IPS DF 4.7 (cell line): ENCODE results near the gene PARP11.
"Not testable (repeated sequence)": the region's sequence is repeated elsewhere in the genome, so short reads cannot be mapped to it uniquely, and the experiment has no call there.

Source experiments
- DNase-seq: peaks from one replicate; pipeline ENCODE4 v3.0.0-alpha.2; 2013; ENCODE audit warnings: low spot score; ENCODE audit errors: extremely low read depth

Gene PARP11

GRCh38 chr12:3882896-3883564 is 9.8 kb upstream of the PARP11 start:
- DNase-seq, result no peak

- no peak for DNase-seq
These were observed 9.2 kb upstream of the PARP11 start for GRCh38 chr12:3882406-3882805.

GRCh38 chr12:3881281-3881950 is 8.2 kb upstream of the PARP11 start:
- no peak for DNase-seq

DNA sequence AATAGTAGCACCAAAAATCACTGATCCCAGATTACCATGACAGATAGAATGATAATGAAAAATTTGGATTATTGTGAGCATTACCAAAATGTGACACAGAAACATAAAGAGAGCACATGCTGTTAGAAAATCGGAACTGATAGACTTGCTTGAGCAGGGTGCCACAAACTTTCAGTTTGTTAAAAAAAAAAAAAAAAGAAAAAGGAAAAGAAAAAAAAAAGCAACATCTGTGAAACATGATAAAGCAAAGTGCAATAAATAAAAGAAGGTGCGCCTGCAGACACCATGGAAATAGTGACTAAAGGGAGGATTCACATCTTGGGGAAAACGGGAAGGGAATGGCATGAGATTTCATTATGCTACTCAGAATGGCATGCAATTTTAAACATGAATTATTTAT is 6.6 kb upstream of the PARP11 start:
- no peak for DNase-seq

DNA sequence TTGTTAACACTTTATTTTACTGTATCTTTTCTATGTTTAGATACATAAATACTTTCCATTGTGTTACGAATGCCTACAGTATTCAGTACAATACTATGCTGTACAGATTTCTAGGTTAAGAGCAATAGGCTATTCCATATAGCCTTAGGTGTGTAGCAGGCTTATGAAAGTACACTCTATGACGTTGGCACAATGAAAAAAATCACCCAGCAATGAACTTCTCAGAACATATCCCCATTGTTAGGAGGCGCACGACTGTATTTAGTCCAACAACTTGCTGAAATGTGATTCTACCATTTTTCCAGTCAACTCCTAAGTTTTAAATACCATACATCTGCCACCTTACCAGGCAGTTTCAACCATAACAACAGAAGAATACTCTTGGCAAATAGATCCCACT is 1.8 kb downstream of the PARP11 start:
- DNase-seq, result no peak

DNA sequence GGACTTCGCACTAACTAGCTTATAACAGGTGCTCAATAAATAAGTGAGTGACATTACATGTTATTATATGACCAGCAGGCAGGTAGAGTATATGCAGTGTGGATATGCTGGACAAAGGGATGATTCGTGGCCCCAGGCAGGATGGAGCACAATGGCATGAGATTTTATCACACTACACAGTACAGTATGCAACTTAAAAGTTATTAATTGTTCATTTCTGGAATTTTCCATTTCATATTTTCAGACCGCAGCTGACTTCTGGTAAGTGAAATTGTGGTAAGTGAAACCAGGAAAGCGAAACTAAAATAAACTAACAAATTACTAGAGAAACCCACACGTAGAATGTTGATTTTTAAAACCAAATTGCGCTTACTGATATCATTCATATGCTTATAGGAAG is 3.3 kb downstream of the PARP11 start:
- DNase-seq, result no peak

GRCh38 chr12:3869433-3869832 is 3.8 kb downstream of the PARP11 start:
- no peak for DNase-seq

- DNase-seq, result no peak
These were observed 9.4 kb downstream of the PARP11 start for GRCh38 chr12:3863756-3864155.

GRCh38 chr12:3842517-3842916 is 30.7 kb downstream of the PARP11 start:
- no peak for DNase-seq

- DNase-seq, result no peak
These were observed 31.4 kb downstream of the PARP11 start for GRCh38 chr12:3841783-3842182.

DNA sequence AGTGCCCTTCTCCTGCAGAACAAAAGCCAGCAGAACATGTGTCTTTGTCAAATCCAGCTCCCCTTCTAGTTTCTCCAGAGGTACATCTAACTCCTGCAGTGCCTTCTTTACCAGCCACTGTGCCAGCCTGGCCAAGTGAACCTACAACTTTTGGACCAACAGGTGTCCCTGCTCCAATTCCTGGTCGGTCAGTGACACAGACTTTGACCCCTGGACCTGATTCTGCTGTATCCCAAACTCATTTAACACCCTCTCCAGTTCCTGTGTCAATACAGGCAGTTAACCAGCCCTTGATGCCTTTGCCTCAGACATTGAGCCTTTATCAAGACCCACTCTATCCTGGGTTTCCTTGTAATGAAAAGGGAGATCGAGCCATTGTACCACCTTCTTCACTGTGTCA is 32.4 kb downstream of the PARP11 start:
- DNase-seq, result not testable (repeated sequence)

DNA sequence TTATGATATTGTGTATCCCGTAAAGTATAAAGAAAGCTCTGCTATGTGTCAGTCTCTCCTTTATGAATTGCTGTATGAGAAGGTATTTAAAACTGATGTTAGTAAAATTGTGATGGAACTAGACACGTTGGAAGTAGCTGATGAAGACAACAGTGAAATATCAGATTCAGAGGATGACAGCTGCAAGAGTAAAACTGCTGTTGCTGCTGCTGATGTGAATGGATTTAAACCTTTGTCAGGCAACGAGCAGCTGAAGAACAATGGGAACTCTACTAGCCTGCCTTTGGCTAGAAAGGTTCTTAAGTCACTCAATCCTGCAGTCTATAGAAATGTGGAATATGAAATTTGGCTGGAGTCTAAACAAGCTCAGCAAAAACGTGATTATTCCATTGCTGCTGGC is 33.5 kb downstream of the PARP11 start:
- not testable (repeated sequence) for DNase-seq

- not testable (repeated sequence) for DNase-seq
These were observed 34.3 kb downstream of the PARP11 start for GRCh38 chr12:3838701-3839548.

GRCh38 chr12:3838076-3838475 is 35.1 kb downstream of the PARP11 start:
- DNase-seq, result no peak

DNA sequence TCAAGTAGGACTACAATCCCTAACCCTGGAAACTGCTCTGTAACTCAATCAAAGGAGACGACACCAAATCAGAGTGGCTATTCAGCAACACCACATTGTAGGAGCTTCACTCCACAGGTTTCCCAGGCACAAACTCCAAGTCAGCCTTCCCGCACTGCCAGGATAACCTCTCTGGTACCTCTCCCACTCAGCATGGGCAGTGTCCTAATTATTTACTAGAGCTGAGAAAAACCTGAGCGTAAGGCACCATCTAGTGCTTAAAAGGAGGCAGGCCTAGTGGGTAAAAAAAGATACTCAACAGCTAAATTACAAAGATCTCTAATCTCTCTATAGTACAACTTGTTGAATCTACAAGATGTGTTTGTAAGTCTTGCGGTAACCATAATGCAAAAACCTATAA is 36.1 kb downstream of the PARP11 start:
- no peak for DNase-seq

DNA sequence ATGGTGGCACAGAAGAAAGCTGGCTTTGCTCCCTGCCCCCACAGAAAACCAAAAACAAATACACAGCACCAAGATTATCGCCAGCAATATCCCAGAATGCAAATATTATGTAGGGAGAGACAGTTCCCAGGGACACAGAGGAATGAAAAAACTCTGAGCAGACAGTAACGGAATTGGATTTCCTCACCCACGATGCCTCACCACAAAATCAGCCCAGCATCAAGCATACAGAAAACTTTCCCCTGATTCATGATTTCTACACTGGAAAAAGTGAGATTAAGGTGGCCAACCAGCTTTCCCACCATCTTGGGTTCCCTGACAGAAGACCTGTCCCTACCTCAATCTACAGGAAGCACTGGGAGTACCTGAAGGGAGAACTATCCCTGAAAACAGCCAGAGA is 36.6 kb downstream of the PARP11 start:
- DNase-seq, result no peak

DNA sequence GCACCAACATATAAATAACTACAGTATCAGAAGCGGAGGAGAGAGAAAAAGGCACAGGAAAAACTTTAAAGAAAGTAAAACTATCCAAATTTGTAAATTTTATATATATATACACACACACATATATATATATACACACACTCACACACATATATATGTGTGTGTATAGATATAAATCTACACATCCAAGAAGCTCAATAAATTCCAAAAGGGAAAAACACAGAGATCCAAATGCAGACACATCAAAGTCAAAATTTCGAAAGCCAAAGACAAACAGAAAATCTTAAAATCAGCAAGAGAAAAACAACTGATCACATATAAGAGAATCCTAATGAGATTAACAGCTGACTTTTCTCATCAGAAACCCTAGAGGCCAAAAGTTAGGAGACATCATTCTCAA is 37.3 kb downstream of the PARP11 start:
- no peak for DNase-seq

DNA sequence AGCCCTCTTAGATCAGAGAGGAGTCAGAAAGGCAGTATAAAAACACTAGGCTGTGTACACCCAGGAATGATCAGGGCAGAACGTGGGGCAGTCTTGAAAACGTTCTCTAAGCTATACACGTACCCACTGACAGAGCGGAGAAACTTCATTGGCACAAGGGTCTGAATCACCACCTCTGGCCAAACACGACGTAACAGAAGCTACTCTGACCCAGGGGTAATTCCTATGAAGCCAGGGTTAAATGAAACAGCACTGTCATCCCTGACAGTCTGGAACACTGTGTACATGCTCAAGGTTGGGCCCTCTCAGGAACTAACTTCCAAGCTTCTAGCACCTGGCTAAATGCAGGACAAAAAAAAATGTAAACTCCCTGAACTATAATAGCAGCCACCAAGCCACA is 38.4 kb downstream of the PARP11 start:
- no peak for DNase-seq

DNA sequence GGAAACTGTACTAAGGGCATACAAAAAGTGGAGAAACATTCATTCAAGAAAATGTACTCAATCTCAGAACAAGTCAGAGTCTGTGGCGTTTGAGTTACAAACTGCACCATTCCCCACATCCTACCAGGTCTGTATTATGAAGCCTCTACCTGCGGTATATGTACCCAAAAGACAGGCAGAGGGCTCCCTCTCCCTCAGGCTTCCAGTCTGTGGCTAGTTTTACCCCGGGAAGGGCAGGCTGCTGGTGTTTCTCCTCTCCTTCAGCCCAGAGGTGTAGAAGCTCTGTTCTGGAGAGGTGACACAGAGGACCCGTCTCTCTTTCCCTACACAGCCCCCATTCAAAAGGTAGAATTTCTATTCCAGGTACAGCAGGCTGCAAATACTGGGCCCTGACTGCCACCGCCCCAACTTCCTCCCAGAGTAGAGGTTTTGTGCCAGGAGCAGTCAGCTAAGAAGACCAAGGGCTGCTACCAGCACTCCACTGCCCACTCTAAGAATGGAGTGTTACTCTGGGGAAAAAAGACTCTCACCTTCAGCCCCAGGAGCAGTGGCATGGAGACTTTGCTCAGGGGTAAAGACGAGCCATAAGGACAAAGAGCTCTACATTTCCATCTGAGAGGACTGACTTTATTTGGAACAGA is 39.4 kb downstream of the PARP11 start:
- DNase-seq, result no peak

- no peak for DNase-seq
These were observed 40.5 kb downstream of the PARP11 start for GRCh38 chr12:3832738-3833137.

DNA sequence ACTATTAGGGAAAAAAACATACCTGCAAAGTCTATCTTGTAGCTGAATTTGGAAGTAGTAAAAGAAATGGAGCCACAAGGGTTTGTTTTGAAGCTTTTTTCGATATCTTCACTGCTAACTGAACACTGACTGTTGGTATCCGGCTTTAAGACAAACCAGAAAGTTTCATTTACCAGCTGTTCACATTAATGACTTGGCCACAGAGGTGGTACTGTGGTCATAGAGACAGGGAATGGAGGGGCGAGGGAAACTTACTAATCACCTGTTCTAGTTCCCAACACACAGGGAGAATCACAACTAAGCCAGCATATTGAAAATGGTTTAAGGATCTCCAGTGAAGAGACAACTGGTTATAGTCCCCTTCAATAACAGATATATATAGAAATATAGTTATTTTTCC is 44.3 kb downstream of the PARP11 start:
- no peak for DNase-seq
